ENCODE measurements around the gene MYO5A.
"Not testable (repeated sequence)": the region's sequence is repeated elsewhere in the genome, so short reads cannot be mapped to it uniquely, and the experiment has no call there.

GRCh38 chr15:52459265-52459664, 69.4 kb downstream of the MYO5A start:
- not testable (repeated sequence) for TF ChIP-seq TAF1, POLR2A (IDR thresholded peaks at IDR 0.05; ENCODE audit: low read depth, low read length)
